Stimulated activated CD8-positive, alpha-beta memory T cell treated with anti-CD3 and anti-CD28 coated beads, Interleukin-15, amount 100 ng/mL, for 4 hours (primary cell): ENCODE results near the gene RIPK4.
"Not testable (repeated sequence)": the region's sequence is repeated elsewhere in the genome, so short reads cannot be mapped to it uniquely, and the experiment has no call there.

Experiments
- DNase-seq, 2 donors: peaks; one replicate each; pipeline ENCODE4 v3.0.0-alpha.2; 2020; ENCODE audit warnings: low read depth in 2 of 2

Gene RIPK4

DNA sequence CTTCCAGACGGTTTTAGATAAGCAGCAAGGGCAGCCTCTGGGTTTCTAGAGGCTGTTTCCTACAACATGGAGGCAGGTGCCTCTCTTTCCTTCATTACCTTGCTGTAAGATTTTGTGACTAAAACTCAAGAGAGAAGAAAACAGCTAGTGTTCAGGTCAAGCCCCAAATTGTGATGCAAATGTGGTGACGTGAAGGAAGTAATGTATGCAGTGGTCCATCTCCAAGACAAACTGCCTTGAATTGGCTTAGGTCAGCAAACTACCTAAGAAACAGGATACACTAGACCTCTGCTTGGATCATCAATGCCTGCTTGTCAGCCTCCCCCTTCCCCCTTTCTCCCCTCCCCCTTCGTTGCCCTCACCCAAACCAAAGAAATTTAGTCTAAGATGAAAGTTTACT is 28.9 kb upstream of the RIPK4 start:
- DNase-seq = no peak

DNA sequence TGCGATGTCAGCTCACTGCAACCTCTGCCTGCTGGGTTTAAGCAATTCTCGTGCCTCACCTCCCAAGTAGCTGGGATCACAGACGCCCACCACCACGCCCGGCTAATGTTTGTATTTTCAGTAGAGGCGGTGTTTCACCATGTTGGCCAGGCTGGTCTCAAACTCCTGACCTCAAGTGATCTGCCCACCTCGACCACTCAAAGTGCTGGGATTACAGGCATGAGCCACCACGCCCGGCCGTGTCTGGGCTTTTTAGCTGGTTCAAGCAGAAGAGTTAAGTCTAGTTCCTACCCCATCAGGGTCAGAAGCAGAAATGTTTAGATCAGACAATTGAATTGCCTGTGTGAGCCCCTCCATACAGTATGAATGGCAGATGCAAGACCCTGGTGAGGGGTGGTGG is 27.7 kb upstream of the RIPK4 start:
- DNase-seq = no peak

- DNase-seq = no peak
Measured at GRCh38 chr21:41792711-41793110, 25.9 kb upstream of the RIPK4 start.

GRCh38 chr21:41786509-41786987 is 19.7 kb upstream of the RIPK4 start:
- DNase-seq = no peak

DNA sequence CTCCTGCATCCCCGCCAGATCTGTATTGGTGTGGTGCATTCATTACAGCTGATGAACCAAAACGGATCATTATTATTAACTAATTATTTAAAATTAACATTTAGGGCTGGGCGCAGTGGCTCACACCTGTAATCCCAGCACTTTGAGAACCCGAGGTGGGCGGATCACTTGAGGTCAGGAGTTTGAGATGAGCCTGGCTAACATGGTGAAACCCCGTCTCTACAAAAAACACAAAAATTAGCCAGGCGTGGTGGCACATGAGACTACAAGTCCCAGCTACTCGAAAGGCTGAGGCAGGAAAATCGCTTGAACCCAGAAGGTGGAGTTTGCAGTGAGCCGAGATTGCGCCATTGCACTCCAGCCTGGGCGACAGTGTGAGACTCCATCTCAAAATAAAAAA is 18.4 kb upstream of the RIPK4 start:
- not testable (repeated sequence) for DNase-seq

GRCh38 chr21:41784456-41785102 is 17.7 kb upstream of the RIPK4 start:
- no peak for DNase-seq

- DNase-seq = no peak
Measured at GRCh38 chr21:41783476-41784180, 16.8 kb upstream of the RIPK4 start.

DNA sequence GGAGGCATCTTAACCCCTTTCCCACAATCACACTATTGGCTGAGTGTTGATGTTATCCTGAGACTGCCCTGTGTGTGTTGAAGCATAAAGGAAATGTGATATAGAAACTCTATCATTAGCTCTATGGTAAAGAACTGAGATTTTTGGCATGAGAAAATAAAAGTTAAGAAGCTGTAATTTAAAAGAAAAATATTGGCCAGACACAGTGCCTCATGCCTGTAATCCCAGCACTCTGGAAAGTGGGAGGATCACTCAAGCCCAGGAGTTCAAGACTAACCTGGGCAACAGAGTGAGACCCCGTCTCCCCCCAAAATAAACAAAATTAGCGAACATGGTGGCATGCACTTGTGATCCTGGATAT is 14.2 kb upstream of the RIPK4 start:
- no peak for DNase-seq

DNA sequence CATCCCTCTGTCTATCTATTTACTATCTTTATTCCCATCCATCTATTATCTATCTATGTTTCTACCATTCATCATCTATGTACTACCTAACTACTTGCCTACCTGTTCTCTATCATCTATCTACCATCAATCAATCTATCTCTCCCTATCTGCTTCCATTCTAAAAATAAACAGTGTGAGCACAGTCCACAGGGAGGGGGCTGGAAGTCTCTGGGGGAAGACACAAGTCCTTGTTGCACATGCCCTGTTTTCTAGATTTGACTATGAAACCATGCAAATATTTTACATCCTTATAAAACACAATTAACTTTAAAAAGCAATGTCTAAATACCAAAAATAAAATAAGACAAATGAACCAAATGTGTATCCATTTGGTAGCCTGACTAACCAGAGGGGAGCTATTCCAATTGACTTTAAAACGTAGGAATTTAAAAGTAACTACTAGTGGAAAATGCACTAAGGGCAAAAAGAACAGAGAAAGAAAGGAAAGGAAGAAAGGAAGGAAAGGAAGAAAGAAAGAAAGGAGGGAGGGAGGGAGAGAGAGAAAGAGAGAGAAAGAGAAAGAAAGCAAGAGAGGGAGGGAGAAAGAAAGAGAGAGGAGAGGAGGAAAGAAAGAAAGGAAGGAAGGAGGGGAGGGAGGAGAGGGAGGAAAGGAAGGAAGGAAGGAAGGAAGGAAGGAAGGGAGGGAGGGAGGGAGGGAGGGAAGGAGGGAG is 13.6 kb upstream of the RIPK4 start:
- no peak for DNase-seq

DNA sequence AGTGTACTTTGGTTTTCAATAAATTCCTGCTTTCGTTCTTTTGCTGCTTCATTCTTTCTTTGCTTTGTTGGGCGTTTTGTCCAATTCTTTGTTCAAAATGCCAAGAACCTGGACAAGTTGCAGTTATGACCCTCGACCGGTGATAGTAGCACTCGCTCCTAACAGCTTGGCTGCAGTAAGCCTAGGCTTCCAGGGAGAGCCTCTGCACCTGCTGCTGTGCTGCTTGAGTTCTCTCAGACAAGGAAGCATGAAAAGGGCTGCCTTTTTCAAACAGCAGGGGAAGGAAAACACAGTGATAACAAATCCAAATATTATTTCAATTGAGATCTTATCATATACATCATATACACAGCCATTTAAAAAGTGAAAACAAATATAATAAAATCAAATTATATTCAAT is 12.8 kb upstream of the RIPK4 start:
- DNase-seq = no peak

- no peak for DNase-seq
Measured at GRCh38 chr21:41778930-41779600, 12.2 kb upstream of the RIPK4 start.

DNA sequence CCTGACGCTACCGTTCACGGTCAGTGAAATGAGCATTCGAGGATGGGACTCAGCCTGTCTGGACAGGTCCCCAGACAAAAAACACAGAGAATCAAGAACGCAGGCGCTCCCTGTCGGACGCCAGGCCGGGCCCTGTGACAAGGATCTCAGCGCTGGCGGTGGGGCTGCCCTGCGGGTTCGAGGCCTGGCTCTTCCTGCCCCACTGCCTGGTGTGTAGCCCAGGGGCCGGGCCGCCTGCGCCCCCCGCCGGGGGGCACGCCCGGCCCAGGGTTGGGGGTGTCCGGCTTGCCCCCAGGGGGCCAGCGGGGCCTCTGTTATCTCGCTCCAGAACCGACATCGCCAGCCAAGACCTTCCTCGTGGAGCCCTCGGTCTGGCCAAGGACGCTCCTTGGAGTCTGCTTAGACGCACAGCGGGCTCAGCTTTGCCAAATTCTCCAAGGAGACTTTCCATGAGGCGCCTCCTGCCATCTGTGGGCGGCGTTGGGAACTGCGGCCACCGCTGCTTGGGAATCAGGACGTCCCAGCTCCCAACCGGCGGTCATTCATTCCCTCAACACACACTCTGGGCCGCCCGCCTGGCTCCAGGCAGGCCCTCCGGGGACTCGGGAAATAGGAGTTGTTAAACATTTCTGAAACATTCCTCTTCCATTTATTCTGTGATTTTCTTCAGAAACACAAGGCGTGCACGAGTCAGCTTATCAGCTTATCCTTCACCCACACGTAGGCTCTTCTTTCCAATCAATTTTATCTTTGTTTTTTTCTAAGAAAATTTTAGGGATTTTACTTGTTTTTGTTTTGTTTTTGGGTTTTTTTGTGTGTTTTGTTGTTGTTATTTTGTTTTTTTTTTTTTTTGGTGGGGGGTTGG is 11.3 kb upstream of the RIPK4 start:
- DNase-seq = no peak

- no peak for DNase-seq
Measured at GRCh38 chr21:41776778-41777177, 9.9 kb upstream of the RIPK4 start.

DNA sequence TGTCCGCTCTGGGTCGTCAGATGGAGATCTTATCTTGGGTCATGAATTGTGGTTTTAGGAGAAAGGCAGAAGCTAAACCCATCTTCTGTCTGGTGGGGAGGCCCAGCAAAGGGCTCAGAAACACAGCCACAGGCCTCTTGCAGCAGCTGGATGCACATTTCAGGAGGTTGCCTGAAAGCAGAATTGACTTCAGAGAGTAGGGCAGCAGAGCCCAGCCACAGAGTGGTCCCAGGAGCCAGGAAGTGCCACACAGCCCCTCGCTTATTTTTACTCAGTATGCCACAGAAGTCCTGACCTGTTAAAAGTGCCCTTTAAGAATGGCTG is 8.3 kb upstream of the RIPK4 start:
- DNase-seq = no peak

DNA sequence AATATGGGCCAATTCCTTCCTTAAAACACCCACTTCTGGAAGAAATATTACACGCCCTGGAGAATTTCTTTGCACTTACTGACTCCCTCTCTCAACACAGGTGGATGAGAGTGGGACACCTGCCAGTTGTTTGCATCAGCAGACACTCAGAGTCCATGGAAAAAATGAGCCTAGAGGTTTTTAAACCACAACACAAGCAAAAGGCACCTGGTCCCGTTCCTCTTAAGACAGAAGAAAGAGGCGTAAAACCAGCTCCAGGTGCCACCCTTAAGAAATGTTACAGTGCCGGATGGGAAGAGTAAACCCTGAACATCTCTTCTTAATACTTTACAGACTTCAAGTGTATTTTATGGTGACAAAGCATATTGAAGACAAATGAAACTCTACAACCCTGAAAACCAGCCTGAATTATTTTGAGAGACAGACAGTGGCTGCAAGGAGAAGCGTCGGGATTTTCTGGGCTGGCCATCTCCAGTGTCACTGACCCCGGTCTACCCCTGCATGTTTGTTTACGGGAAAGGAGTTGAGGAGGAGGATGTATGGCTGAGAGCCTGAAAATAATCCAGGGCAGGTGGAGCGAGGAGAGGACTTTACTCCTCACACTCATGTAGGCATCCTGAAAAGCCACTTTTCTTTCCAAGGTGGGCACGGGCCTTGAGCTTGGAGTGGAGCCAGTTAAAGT is 7.8 kb upstream of the RIPK4 start:
- DNase-seq = no peak

GRCh38 chr21:41772351-41773080 is 5.7 kb upstream of the RIPK4 start:
- DNase-seq = no peak

DNA sequence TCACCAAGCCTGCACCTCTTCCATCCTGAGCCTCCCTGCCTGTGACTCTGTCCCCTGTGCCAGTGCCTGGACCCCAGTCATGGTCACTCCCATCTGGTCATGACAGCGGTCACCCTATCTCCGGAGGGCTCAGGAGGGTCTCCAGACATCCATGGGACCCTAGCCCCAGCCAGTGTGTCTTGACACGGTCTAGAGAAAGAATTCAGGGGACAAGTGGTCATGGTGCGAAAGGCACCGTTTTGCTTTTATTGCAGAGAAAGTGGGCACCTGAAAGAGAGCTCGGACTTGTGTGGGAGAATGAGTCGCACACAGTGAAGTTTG is 4.7 kb upstream of the RIPK4 start:
- no peak for DNase-seq

DNA sequence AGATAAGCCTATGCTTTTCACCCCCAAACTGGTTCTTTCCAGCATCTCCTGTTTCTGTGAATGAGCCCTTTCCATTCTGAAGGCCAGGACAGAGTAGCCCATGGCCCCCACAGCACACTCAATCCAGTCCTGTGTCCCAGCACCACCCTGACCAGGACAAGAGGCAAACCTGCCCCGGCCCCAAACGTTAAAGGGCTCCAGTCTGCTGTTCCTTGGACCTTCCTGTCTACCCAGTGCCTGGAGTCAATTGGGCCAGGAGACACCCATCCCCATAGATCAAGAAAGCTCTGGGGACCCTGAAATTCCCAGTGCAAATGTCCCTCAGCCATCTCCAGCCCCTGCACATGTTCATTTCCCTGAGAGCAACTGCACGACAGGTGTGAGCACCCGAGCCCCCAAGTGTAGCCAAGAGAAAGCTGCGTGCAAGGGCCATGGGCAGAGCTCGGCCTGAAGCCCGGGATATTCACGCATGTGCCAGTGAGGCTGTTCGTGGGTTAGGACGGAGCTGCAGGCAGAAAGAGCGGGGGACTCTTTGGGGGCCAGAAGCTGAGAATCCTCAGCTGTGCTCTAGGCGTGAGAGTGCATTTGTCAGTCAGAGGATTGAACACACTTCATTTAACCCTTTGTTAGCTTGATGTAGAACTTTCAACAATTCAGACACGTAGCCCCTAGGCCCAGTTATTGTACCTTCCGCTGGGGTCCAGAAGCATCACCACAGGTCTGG is 4.2 kb upstream of the RIPK4 start:
- DNase-seq = no peak

DNA sequence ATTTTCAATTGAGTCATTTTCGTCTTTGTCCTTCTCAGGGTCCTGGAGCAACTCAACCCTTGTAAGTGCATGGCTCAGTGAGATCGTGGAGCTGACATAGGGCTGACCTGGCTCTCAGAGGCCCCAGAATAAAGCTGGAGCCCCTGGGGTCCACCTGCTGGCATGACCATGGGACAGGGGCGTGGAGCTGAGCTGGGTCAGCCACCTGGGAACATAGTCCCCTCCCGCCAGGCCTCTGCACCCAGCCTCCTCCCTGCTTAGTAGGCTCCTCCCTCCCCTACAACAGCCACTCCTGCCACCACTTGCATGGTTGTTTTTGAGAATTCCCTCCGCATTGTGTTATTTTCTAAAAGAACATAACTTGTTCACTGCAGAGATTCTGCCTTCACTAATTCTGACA is 3.1 kb upstream of the RIPK4 start:
- no peak for DNase-seq

DNA sequence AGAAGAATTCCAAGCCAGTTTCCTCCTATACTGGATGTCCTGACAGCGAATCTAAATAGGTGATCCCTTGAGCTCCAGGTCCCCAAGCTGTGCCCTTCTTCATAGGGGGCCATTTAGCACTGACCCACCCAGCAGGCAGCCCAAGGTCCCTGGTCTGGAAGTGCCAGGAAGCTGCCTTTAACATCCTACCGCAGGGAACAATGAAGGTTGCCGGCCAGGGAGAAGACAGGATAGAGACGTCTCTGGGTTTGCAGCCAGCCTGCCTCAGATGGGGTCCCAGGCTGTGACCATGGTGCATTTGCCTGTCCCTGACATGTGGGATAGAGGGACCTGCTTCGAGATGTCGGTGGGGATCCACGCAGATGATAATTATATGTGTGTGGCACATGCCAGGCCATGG is 2.7 kb upstream of the RIPK4 start:
- DNase-seq = no peak
